ENCODE results near the gene MOB4. TPM values are rescaled to one million over a fixed set of nuclear protein-coding genes. Genes with fewer than 3 reads are reported as not detected.

The MOB4 gene
- total and polyA plus RNA-seq, 10 of the 15 experiments (the other 5 are each of a cell fraction or from before 2014, with no cell fraction given), result 13.5 to 44.2 (median 32.4) TPM

DNA sequence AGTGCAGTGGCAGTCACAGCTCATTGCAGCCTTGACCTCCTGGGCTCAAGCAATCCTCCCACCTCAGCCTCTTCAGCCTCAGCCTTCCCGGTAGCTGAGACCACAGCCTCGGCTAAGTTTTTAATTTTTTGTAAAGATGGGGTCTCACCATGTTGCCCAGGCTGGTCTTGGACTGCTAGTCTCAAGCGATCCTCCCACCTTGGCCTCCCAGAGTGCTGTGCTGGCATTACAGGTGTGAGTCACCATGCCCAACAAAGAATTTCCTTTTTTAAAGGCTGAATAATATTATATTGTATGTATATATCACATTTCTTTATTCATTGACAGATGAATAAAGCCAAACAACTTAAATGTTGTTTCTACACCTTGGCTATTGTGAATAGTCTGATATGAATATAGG, 42.5 kb downstream of the MOB4 start:
- no peaks in the 10 kb centered on the region for H4K20me1 ChIP-seq (ENCODE audit: control insufficient read depth, insufficient read depth)
- intact Hi-C loops (cut with micrococcal nuclease; ENCODE audit: unreplicated experiment) (no loop called here), in situ Hi-C loops (cut with MboI) (no loop called here)
- no peaks in the 10 kb centered on the region for H3K79me2 ChIP-seq (ENCODE audit: control insufficient read depth, insufficient read depth, low read length)
- TF ChIP-seq, protein P1, sequence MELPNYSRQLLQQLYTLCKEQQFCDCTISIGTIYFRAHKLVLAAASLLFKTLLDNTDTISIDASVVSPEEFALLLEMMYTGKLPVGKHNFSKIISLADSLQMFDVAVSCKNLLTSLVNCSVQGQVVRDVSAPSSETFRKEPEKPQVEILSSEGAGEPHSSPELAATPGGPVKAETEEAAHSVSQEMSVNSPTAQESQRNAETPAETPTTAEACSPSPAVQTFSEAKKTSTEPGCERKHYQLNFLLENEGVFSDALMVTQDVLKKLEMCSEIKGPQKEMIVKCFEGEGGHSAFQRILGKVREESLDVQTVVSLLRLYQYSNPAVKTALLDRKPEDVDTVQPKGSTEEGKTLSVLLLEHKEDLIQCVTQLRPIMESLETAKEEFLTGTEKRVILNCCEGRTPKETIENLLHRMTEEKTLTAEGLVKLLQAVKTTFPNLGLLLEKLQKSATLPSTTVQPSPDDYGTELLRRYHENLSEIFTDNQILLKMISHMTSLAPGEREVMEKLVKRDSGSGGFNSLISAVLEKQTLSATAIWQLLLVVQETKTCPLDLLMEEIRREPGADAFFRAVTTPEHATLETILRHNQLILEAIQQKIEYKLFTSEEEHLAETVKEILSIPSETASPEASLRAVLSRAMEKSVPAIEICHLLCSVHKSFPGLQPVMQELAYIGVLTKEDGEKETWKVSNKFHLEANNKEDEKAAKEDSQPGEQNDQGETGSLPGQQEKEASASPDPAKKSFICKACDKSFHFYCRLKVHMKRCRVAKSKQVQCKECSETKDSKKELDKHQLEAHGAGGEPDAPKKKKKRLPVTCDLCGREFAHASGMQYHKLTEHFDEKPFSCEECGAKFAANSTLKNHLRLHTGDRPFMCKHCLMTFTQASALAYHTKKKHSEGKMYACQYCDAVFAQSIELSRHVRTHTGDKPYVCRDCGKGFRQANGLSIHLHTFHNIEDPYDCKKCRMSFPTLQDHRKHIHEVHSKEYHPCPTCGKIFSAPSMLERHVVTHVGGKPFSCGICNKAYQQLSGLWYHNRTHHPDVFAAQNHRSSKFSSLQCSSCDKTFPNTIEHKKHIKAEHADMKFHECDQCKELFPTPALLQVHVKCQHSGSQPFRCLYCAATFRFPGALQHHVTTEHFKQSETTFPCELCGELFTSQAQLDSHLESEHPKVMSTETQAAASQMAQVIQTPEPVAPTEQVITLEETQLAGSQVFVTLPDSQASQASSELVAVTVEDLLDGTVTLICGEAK (IDR thresholded peaks at IDR 0.05; ENCODE audit: borderline replicate concordance), result no peak
- no peak for TF ChIP-seq NR2C1 (IDR thresholded peaks at IDR 0.05)
- no peak for TF ChIP-seq CTCF (IDR thresholded peaks at IDR 0.05 in 2 of 3, conservative IDR thresholded peaks at IDR 0.05 in 1 of 3; ENCODE audit: control insufficient read depth in 2 of 3, extremely low read depth in 1 of 3, insufficient read depth in 1 of 3, low read depth in 3 of 3, low read length in 3 of 3)
- TF ChIP-seq WRNIP1 (IDR thresholded peaks at IDR 0.05; ENCODE audit: borderline replicate concordance, low read depth, low read length), result no peak
- no peak for TF ChIP-seq RAD21 (IDR thresholded peaks at IDR 0.05; ENCODE audit: insufficient read depth, low read depth, low read length)
- no peaks in the 10 kb centered on the region for H3K27me3 ChIP-seq (replicated peaks in 1 of 2; ENCODE audit: control insufficient read depth in 2 of 2, insufficient read depth in 2 of 2, low read length in 1 of 2)
- ChIA-PET POLR2A (interaction anchor here (0.7 kb wide), 1 partner anchor 123 kb away, joined by 3 read pairs; the partner anchor contains the start of gene SF3B1), RAD21 (ENCODE audit: unreplicated experiment) (no interaction called here), CTCF (no interaction called here), SMC1A (ENCODE audit: uncharacterized antibody, unreplicated experiment) (no interaction called here)
- no peak for DNase-seq (ENCODE audit: low read depth, low spot score)
- no peak overlapping the region for H3K4me2 ChIP-seq (ENCODE audit: control insufficient read depth, insufficient read depth)
- no peak overlapping the region for H3K4me3 ChIP-seq
- H3K27ac ChIP-seq (ENCODE audit: control insufficient read depth, insufficient read depth), result no peak overlapping the region
- no peak for ATAC-seq
- no peak overlapping the region for H3K9ac ChIP-seq (ENCODE audit: control insufficient read depth, insufficient read depth, low read length)
- WGBS (ENCODE audit: insufficient coverage, insufficient replicate concordance, low lambda C conversion rate, missing lambda C conversion rate), result 96% methylated on average over 3 of the region's 3 CpGs
- no TSS peak for BruUV-seq (replicated peaks)
- H3K9me3 ChIP-seq (replicated peaks; ENCODE audit: control insufficient read depth, insufficient read depth, low read length), result no peaks in the 10 kb centered on the region
- H2AFZ ChIP-seq (ENCODE audit: control insufficient read depth, low read depth, low read length), result no peak overlapping the region
- no peaks in the 10 kb centered on the region for H3K4me1 ChIP-seq (ENCODE audit: control insufficient read depth, insufficient read depth, low read length)
- H3K36me3 ChIP-seq (ENCODE audit: control insufficient read depth in 2 of 2, insufficient read depth in 2 of 2, low read length in 1 of 2), result peaks cover 0 to 2% of the 10 kb centered on the region in 2 experiments; a peak in 1 of 4 replicates
- no peak for FAIRE-seq
